ENCODE data around the gene SMARCC1. TPM values are rescaled to one million over a fixed set of nuclear protein-coding genes. Genes with fewer than 3 reads are reported as not detected.

The SMARCC1 gene
- total RNA-seq, 2 experiments from 2014 or later, result 74.2 to 76.2 TPM

DNA sequence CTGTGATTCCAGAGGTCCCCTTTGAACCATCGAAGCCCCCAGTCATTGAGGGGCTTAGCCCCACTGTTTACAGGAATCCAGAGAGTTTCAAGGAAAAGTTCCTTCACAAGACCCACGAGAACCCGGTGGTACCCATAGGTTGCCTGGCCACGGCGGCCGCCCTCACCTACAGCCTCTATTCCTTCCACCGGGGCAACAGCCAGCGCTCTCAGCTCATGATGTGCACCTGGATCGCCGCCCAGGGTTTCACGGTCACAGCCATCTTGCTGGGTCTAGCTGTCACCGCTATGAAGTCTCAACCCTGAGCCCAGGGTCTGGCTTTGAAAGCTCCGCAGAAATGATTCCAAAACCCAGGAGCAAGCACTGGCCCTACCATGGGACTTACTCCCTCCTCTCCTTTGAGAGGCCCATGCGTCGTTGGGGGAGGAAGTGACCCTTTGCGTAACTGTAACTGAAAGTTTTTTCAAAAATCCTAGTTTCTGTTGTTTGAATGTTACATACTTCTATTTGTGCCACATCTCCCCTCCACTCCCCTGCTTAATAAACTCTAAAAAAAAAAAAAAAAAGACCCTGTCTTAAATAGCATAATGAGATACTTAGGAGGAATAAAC lies 118.0 kb downstream of the SMARCC1 start:
- ChIA-PET CTCF (interaction anchor here (1.1 to 1.3 kb wide), 2 partner anchors 16 to 161 kb away, joined by 3 read pairs; no protein-coding TSS in a partner anchor), POLR2A (no interaction called here)
- DNase-seq, result no peak
- ATAC-seq (ENCODE audit: poor library complexity), result no peak
- Histone ChIP-seq H3K4me3 (ENCODE audit: low read length) (no peak overlapping the region), H3K4me1 (ENCODE audit: insufficient read depth, low read length) (peaks cover 5% of the 10 kb centered on the region), H3K36me3 (ENCODE audit: insufficient read depth, low read length) (peaks cover 27% of the 10 kb centered on the region), H3K9me3 (ENCODE audit: control insufficient read depth in 1 of 2, insufficient read depth in 1 of 2, low read length in 2 of 2) (no peaks in the 10 kb centered on the region), H3K27me3 (ENCODE audit: control insufficient read depth in 1 of 2, insufficient read depth in 2 of 2, low read length in 2 of 2) (no peaks in the 10 kb centered on the region), H3K27ac (ENCODE audit: low read depth in 1 of 2, low read length in 2 of 2) (no peak overlapping the region)
- Mint-ChIP-seq H3K4me1 (ENCODE audit: low read depth) (peaks cover 9% of the 10 kb centered on the region), H3K36me3 (ENCODE audit: low read depth) (peaks cover 70% of the 10 kb centered on the region), H3K9me3 (peaks cover 2% of the 10 kb centered on the region), H3K27ac (no peak overlapping the region), H3K27me3 (no peaks in the 10 kb centered on the region), H3K4me3 (no peak overlapping the region)
- TF ChIP-seq CTCF (IDR thresholded peaks at IDR 0.05), result no peak
- intact Hi-C loops (cut with DNase I, micrococcal nuclease), result no loop called here

GRCh38 chr3:47661121-47661752 lies 120.5 kb downstream of the SMARCC1 start:
- peaks cover 0 to 4% of the 10 kb centered on the region in 2 experiments for H3K9me3 ChIP-seq (ENCODE audit: control insufficient read depth in 1 of 2, insufficient read depth in 1 of 2, low read length in 2 of 2)
- no peaks in the 10 kb centered on the region for H3K27me3 Mint-ChIP-seq
- H3K4me1 Mint-ChIP-seq (ENCODE audit: low read depth), result peaks cover 9% of the 10 kb centered on the region
- no peak overlapping the region for H3K4me3 Mint-ChIP-seq
- CTCF ChIA-PET, result no interaction called here
- H3K27ac ChIP-seq (ENCODE audit: low read depth in 1 of 2, low read length in 2 of 2), result no peak overlapping the region
- intact Hi-C loops (cut with DNase I, micrococcal nuclease), result no loop called here
- peaks cover 82% of the 10 kb centered on the region for H3K36me3 Mint-ChIP-seq (ENCODE audit: low read depth)
- H3K4me1 ChIP-seq (ENCODE audit: insufficient read depth, low read length), result peaks cover 5% of the 10 kb centered on the region
- peaks cover 2% of the 10 kb centered on the region for H3K9me3 Mint-ChIP-seq
- ATAC-seq (ENCODE audit: poor library complexity) (no peak), DNase-seq (no peak)
- TF ChIP-seq CTCF (IDR thresholded peaks at IDR 0.05), result no peak
- no peak overlapping the region for H3K4me3 ChIP-seq (ENCODE audit: low read length)
- no peak overlapping the region for H3K27ac Mint-ChIP-seq
- peaks cover 49% of the 10 kb centered on the region for H3K36me3 ChIP-seq (ENCODE audit: insufficient read depth, low read length)
- no peaks in the 10 kb centered on the region for H3K27me3 ChIP-seq (ENCODE audit: control insufficient read depth in 1 of 2, insufficient read depth in 2 of 2, low read length in 2 of 2)
- POLR2A ChIA-PET, result no interaction called here

DNA sequence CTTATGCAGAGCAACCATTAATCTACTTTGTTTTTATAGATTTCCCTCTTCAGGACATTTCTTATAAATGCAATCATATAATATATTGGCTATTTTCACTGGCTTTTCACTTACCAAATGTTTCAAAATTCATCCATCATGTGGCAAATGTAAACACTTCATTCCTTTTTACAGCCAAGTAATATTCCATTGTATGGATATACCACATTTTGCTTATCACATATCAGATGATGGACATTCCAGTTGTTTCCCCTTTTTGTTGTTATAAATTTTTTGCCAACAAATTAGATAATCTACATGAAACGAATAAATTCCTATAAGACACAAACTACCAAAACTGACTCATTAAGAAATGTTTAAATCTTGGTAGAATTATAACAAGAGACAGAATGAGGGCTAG lies 123.2 kb downstream of the SMARCC1 start:
- Histone ChIP-seq H3K9me3 (ENCODE audit: control insufficient read depth in 1 of 2, insufficient read depth in 1 of 2, low read length in 2 of 2) (peaks cover 0 to 4% of the 10 kb centered on the region in 2 experiments), H3K4me1 (ENCODE audit: insufficient read depth, low read length) (peaks cover 2% of the 10 kb centered on the region), H3K27ac (ENCODE audit: low read depth in 1 of 2, low read length in 2 of 2) (no peak overlapping the region), H3K36me3 (ENCODE audit: insufficient read depth, low read length) (peaks cover 57% of the 10 kb centered on the region), H3K27me3 (ENCODE audit: control insufficient read depth in 1 of 2, insufficient read depth in 2 of 2, low read length in 2 of 2) (no peaks in the 10 kb centered on the region), H3K4me3 (ENCODE audit: low read length) (no peak overlapping the region)
- POLR2A ChIA-PET, result no interaction called here
- Mint-ChIP-seq H3K27ac (no peak overlapping the region), H3K9me3 (peaks cover 2% of the 10 kb centered on the region), H3K36me3 (ENCODE audit: low read depth) (peaks cover 90% of the 10 kb centered on the region), H3K27me3 (no peaks in the 10 kb centered on the region), H3K4me1 (ENCODE audit: low read depth) (peaks cover 5% of the 10 kb centered on the region), H3K4me3 (no peak overlapping the region)
- no peak for ATAC-seq (ENCODE audit: poor library complexity)
- CTCF ChIA-PET, result interaction anchor here (0.7 kb wide), 1 partner anchor 138 kb away, joined by 3 read pairs; no protein-coding TSS in a partner anchor
- no peak for DNase-seq
- no peak for TF ChIP-seq CTCF (IDR thresholded peaks at IDR 0.05)
- intact Hi-C loops (cut with DNase I, micrococcal nuclease), result no loop called here
